ENCODE data around the gene RECQL5. TPM values are rescaled to one million over a fixed set of nuclear protein-coding genes. Genes with fewer than 3 reads are reported as not detected.

RECQL5 gene
- 36.8 TPM for total RNA-seq

DNA sequence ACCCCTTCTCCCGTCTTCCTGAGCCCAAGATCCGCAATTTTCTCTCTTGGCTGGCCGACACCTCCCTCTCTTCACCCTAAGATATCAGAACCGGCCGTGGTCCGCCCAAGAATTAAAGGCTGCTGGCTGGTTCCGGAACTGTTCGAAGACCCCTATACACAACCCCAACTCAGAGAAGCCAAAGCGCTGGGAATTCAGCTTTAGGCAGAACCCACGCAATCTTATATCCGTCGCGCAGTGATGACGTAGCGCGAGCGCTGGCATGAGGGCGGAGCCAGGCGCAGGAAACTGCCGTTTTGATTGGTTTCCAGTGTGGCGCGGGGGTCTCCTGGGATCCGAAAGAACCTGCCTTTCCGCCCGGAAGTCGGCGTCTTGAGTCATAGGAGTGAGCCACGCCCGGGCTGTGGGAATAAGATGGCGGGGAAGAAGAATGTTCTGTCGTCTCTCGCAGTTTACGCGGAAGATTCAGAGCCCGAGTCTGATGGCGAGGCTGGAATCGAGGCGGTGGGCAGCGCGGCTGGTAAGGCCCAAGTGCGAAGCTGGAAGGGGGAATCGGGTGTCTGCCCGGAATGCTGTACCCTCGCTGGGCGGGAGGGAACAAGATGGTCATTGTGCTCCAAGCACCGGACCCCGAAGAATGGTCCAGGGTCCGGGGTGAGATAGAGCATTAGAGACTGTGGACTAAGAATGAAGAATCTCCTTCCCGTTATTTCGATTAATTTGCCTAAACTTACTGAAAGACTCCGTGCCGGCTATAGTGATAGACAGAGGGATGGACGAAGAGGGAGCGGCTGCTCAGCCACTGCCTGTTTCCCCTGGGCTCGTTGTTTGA, at the start of gene RECQL5, which contains the start of gene SAP30BP:
Gene RECQL5, minus strand, starts transcription at position 196 of the 832 bp plus-strand sequence. CDS start 597 bp downstream, outside the sequence.
Gene SAP30BP, plus strand, starts transcription at position 380 of the 832 bp plus-strand sequence. Its CDS starts 35 bp downstream, at position 415.

DNA sequence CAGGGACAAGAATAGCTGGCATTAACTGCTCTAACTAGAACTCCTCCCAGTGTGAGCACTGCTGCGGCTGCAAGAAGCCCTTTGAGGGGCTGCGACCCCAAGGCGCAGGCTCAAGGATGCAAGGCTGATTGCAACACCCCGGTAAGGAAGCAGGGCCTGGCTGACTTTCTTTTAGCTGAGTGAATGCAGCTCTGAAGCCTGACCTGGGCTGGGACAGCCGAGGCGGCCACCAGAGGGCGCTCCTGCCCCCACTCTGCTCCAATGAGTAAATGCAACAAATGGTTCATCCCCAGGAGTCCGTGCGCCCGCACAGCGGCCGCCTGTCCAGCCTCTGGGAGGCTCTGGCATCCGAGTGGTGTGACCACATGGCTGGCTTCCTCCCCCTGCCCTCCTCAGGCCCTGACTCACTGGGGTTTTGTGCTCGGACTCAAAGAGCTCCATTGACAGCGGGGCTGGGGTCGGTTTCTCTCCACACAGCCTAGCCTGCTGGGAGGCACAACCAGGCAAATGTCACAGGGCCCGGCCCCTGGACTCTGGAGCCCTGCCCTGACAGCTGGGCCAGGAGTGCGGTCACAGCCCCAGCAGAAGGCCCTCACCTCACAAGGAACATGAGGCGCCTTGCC, 34.0 kb downstream of the RECQL5 start, which contains the start of gene SMIM5:
Gene SMIM5, plus strand, starts transcription at position 572 of the 623 bp plus-strand sequence. CDS start 6,768 bp downstream, outside the sequence.

DNA sequence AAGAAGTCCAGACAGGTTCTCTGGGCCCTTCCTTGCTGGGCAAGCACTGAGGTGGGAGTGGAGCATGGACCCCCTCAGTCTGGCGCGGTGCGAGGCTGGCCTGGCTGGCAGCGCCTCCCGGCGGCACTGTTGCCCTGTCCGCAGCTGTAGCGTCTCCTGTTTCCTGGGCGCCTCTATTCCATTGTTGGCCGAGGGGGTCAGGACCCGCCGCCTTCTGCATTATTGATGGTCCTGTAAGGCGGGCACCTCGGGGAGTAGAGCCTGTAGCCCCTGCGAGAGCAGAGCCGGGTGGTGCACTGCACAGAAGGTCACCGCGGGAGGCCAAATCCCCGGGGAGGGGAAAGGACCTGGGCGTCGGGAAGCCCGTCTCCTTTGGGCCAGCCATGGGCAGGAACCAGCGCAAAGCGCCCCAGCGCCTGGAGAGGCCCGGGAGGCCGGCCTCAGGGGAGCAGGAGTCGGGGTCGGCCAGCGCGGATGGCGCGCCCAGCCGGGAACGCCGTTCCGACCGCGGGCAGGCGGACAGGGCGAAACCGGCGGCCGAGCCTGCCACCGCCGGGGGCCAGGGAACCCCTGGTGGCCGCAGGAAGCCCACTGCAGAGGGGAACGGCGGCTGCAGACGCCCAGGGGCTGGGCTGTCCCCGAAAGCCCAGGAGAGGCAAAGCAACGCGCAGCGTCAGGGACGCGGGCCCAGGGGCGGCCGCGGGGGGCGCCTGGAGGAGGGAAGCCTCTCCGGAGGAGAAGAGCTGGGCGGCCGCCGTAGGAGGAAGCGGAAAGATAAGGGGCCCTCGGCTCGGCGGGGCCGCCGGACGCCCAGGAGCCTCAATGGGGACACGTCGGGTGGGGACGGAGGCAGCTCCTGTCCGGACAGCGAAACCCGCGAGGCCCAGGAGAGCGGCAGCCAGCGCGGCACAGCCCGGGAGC, 79.0 kb downstream of the RECQL5 start, which contains the start of gene MYO15B:
Gene MYO15B, plus strand, starts transcription at position 126 of the 921 bp plus-strand sequence. Its CDS starts 258 bp downstream, at position 384.

Other genes with a start within 250 kb of the RECQL5 start
- gene TMEM94, start 210.5 kb downstream of the RECQL5 start, total RNA-seq = 96.0 TPM
- 31.7 TPM for gene CASKIN2, start 151.6 kb downstream of the RECQL5 start, total RNA-seq
- 23.6 TPM for gene TSEN54, start 150.6 kb downstream of the RECQL5 start, total RNA-seq
- gene LLGL2, start 141.5 kb downstream of the RECQL5 start, total RNA-seq = 74.6 TPM
- 260 TPM for gene MYO15B, start 79.4 kb downstream of the RECQL5 start, total RNA-seq
- gene SMIM5, start 33.7 kb downstream of the RECQL5 start, total RNA-seq = 20.1 TPM
- gene SAP30BP, start 184 bp upstream of the RECQL5 start, total RNA-seq = 38.3 TPM
- 9.5 TPM for gene ITGB4, start 54.3 kb upstream of the RECQL5 start, total RNA-seq
- 31.0 TPM for gene GALK1, start 98.0 kb upstream of the RECQL5 start, total RNA-seq
- gene UNK, start 117.7 kb upstream of the RECQL5 start, total RNA-seq = 60.3 TPM
- 12.6 TPM for gene UNC13D, start 177.2 kb upstream of the RECQL5 start, total RNA-seq
- gene WBP2, start 188.2 kb upstream of the RECQL5 start, total RNA-seq = 38.6 TPM
- gene TRIM47, start 211.4 kb upstream of the RECQL5 start, total RNA-seq = 25.9 TPM
- 23.2 TPM for gene TRIM65, start 229.8 kb upstream of the RECQL5 start, total RNA-seq
- gene MRPL38, start 237.7 kb upstream of the RECQL5 start, total RNA-seq = 61.1 TPM